ENCODE measurements around the gene DNAJC10. TPM values are rescaled to one million over a fixed set of nuclear protein-coding genes. Genes with fewer than 3 reads are reported as not detected.
"Not testable (repeated sequence)": the region's sequence is repeated elsewhere in the genome, so short reads cannot be mapped to it uniquely, and the experiment has no call there.

The DNAJC10 gene
- polyA plus RNA-seq, 4 donors: 137 to 176 (median 159) TPM

DNA sequence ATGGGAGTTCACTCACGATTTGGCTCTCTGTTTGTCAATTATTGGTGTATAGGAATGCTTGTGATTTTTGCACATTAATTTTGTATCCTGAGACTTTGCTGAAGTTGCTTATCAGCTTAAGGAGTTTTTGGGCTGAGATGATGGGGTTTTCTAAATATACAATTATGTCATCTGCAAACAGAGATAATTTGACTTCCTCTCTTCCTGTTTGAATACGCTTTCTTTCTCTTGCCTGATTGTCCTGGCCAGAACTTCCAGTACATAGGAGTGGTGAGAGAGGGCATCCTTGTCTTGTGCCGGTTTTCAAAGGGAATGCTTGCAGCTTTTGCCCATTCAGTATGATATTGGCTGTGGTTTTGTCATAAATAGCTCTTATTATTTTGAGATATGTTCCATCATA is 66.6 kb downstream of the DNAJC10 start:
- not testable (repeated sequence) for DNase-seq (ENCODE audit: low read depth in 4 of 4, low spot score in 2 of 4)

DNA sequence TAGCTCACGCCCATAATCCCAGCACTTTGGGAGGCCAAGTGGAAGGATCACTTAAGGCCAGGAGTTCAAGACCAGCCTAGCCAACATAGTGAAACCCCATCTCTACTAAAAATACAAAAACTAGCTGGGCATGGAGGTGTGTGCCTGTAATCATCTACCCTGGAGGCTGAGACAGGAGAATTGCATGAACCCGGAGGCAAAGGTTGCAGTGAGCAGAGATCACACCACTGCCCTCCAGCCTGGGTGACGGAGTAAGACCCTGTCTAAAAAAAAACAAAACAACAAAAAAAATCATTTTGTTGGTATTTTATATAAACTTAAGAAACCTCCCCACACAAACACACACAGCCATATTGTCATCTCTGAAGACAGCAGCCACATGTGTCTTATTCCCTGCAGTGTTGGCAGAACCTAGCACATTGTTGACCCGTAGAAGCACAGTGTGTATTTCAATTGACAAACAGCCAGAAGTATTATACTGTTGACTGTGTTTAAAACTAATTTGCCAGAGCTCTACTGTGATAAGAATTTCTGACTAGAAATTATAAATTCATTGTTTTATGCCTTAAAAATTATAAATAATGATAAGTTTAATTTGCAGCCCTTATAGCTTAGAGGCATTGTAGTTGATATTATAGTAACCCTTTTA is 68.1 kb downstream of the DNAJC10 start:
- no peak for DNase-seq (ENCODE audit: low read depth in 4 of 4, low spot score in 2 of 4)

DNA sequence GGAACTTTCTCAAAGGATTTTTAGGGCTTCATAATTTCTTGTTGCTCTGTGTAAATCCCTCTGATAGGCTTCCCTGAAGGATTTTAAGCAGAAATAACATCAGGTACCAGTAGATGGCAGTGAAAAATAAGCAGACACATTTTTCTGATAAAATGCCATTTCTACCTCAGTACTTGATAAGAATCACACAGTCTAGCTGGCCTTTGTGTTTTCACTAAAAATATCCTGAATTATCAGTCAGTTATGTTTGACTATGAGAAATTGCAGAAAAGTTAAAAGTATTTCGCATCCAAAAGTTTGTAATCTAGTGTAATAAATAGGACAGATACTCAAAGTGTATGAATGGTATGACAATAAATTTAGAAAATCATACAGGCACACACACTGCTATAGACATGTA is 68.7 kb downstream of the DNAJC10 start:
- DNase-seq (ENCODE audit: low read depth in 4 of 4, low spot score in 2 of 4): peak in 2 of 4 donors; percentile 16 to 36

- no peak for DNase-seq (ENCODE audit: low read depth in 4 of 4, low spot score in 2 of 4)
Measured at GRCh38 chr2:182792441-182792840, 76.4 kb downstream of the DNAJC10 start.

DNA sequence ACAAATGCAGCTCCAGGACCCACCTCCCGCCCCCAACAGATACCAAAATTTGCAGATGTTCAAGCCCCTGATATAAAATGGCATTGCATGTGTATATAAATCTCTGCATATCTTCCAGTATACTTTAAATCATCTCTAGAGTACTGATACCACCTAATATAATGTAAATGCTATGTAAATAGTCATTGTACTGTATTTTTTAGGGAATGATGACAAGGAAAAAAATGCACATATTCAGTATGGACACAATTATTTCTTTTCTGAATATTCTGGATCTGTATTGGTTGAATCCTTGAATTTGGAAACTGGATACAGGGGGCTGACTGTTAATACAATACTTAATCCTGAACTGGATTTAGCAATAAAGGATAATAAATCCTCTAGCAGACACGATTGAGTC is 82.7 kb downstream of the DNAJC10 start:
- DNase-seq (ENCODE audit: low read depth in 4 of 4, low spot score in 2 of 4): no peak

- DNase-seq (ENCODE audit: low read depth in 4 of 4, low spot score in 2 of 4): no peak
Measured at GRCh38 chr2:182804128-182804527, 88.1 kb downstream of the DNAJC10 start.

DNA sequence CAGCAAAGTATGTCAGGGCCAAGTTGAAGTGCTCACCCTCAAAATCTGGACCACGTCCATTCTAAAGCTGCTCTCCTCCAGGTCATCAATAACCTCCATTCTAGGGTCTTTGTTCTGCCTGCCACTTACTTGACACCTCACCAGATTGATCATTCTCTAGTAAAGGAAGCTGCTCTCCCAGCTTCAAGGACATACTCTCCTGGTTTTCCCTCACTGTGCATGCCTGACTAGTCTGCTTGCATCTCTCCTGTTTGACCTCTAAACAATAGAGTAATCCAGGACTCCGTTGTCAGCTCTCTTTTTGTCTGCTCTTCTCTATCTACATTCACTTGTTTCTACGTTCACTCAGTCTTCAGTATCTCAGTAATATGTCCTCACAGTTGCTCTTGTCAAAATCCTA is 91.3 kb downstream of the DNAJC10 start:
- no peak for DNase-seq (ENCODE audit: low read depth in 4 of 4, low spot score in 2 of 4)

DNA sequence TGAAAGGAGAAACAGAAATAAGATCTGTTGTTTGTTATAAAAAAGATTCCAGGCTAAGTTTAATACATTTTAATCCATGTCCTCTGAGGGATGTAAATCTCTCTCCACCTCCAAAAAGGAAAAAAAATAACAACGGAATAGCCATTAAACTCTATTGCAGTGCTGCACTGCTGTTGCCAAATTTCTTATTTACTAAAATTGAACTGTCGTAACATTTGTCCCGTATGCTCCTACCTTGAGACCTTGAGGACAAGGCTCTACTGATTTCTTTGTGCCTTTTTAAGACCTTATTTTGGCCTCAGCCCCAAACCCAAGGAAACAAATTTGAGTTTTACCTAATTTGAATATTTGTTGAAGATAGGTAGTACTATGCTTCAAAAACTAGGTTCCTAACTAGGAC is 94.0 kb downstream of the DNAJC10 start:
- DNase-seq (ENCODE audit: low read depth in 4 of 4, low spot score in 2 of 4): no peak

- DNase-seq (ENCODE audit: low read depth in 4 of 4, low spot score in 2 of 4): no peak
Measured at GRCh38 chr2:182814380-182814779, 98.3 kb downstream of the DNAJC10 start.

GRCh38 chr2:182814804-182815203 is 98.7 kb downstream of the DNAJC10 start:
- no peak for DNase-seq (ENCODE audit: low read depth in 4 of 4, low spot score in 2 of 4)

GRCh38 chr2:182816866-182817265 is 100.8 kb downstream of the DNAJC10 start:
- DNase-seq (ENCODE audit: low read depth in 4 of 4, low spot score in 2 of 4): no peak

- DNase-seq (ENCODE audit: low read depth in 4 of 4, low spot score in 2 of 4): no peak
Measured at GRCh38 chr2:182817558-182817957, 101.5 kb downstream of the DNAJC10 start.

DNA sequence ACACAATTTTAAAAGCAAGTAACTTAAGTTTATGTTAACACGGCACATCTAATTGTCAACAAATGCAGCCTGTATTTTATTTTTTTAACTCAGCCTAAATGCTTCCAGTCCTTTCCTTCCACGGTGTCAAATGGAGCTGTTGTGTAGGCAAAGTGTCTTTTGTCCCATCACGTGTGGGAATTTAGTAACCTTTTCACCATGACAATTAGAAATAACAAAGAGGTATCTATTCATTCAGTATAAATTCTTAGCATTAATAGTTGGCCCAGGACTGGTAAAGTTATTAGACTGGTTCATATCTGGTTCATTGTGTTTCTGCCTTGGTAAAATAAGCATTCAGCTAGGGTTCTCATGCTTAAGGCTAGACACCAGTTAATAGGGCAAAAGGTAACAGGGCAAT is 102.4 kb downstream of the DNAJC10 start:
- no peak for DNase-seq (ENCODE audit: low read depth in 4 of 4, low spot score in 2 of 4)

GRCh38 chr2:182818925-182819324 is 102.9 kb downstream of the DNAJC10 start:
- DNase-seq (ENCODE audit: low read depth in 4 of 4, low spot score in 2 of 4): no peak

DNA sequence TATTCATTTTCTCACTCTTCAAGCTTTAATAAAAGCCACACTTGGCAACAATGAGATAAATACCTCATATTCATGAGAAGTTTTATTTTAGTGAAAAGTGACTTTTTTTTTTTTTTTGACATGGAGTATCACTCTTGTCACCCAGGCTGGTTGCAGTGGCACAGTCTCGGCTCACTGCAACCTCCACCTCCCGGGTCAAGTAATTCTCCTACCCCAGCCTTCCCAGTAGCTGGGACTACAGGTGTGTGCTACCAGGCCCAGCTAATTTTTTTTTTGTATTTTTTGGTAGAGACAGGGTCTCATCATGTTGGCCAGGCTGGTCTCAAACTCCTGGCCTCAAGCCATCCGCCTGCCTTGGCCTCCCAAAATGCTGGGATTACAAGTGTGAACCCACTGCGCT is 103.4 kb downstream of the DNAJC10 start:
- no peak for DNase-seq (ENCODE audit: low read depth in 4 of 4, low spot score in 2 of 4)

DNA sequence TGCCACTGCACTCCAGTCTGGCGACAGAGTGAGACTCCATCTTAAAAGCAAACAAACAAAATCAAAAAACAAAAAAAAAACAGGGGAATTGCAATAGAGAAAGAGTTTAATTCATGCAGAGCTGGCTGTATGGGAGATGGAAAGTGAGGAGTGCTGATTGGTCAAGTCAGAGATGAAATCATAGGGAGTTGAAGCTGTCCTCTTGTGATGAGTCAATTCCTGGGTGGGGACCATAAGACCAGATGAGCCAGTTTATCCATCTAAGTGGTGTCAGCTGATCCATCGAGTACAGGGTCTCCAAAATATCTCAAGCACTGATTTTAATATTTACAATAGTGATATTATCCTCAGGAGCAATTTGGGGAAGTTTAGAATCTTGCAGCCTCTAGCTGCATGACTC is 105.1 kb downstream of the DNAJC10 start:
- no peak for DNase-seq (ENCODE audit: low read depth in 4 of 4, low spot score in 2 of 4)

- no peak for DNase-seq (ENCODE audit: low read depth in 4 of 4, low spot score in 2 of 4)
Measured at GRCh38 chr2:182822733-182823132, 106.7 kb downstream of the DNAJC10 start.

DNA sequence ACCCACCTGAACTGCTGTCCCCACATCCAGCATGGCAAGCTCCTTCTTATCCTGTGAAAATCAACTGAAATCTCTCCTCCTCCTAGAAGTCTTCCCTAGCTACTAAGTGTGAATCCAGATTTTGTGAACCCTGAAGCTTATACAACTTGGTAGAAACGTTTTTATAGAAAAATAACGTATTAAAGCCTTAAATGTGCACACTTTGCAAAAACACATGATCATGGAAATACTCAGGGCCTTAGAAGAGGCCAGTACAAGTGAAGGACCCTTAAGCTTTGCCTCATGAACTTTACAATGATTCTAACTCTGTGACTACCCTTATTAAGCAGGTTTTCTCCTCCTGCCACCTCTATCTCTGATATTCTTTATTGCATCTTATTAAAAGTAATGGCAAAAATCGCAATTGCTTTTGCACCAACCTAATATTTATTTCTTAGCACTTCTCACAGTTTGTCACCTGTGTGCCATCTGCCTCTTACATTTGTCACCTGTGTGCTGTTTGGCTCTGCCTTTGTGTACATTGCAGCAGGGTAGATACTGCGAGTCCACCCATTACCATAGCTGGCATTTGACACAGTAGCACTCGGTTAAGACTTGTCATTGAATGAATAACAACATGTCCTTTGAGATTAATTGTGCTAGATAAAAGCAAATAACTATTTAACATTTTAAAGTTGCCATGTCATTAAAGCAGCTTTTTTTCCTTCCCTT is 108.2 kb downstream of the DNAJC10 start:
- no peak for DNase-seq (ENCODE audit: low read depth in 4 of 4, low spot score in 2 of 4)

DNA sequence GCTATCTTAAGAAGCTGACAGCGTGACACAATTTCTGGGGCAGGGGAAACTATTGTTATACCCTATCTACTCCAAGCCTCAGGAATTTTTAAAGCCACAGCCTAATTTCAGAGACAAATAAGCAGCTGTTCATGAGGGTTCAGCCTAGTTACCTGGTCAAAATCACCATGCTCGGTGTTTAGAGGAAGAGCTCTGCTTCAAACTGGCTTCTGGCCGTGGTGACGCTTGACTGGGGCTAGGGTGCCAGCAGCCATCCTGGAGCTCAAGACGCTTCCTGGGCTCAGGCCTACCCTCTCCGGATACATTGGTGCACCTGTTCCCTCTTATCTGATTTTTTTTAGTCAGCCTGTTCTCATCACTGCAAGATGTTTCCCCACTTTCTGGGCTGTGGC is 108.7 kb downstream of the DNAJC10 start:
- no peak for DNase-seq (ENCODE audit: low read depth in 4 of 4, low spot score in 2 of 4)

- peak in 1 of 4 donors; percentile 10 for DNase-seq (ENCODE audit: low read depth in 4 of 4, low spot score in 2 of 4)
Measured at GRCh38 chr2:182826064-182826463, 110.0 kb downstream of the DNAJC10 start.

- no peak for DNase-seq (ENCODE audit: low read depth in 4 of 4, low spot score in 2 of 4)
Measured at GRCh38 chr2:182826496-182826895, 110.4 kb downstream of the DNAJC10 start.

DNA sequence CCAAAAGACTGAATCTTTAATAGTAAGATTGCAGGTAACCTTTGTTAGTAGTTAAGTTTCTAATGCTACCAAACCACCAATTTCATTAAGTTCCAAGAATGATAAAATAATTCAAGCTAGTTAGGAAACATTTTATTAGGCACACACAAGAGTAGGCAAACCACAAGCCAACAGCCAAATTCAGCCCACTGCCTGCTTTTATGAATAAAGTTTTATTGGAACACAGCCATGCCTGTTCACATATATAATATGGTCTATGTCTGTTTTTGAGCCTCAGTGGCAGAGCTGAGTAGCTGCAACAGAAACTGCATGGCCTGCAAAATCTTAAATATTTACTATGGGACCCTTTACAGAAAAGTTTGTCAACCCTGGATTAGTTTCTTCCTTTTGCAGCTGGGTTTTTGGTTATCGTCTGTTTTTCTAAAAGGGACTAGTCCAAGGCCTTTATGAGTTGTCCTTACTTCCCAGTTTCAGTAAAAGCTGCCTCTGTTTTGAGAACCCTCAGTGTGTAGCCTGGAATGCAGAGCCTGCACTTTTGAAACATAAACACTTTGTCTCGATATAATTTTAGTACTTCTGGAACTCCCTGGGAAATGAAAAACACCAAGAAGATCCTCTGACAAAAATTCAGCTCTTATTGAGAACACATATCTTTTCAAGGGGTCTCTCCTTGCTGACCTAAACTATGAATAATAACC is 111.3 kb downstream of the DNAJC10 start:
- no peak for DNase-seq (ENCODE audit: low read depth in 4 of 4, low spot score in 2 of 4)

All from left renal cortex interstitium (tissue), 4 donors.